Measurements from ENCODE around the gene KLF16. TPM values are rescaled to one million over a fixed set of nuclear protein-coding genes. Genes with fewer than 3 reads are reported as not detected.

The KLF16 gene
- polyA plus RNA-seq, 4 donors: 7.8 to 18.6 (median 14.0) TPM

GRCh38 chr19:1819341-1820255 lies 43.8 kb downstream of the KLF16 start:
- no peak overlapping the region for H3K27ac ChIP-seq (ENCODE audit: low read depth in 1 of 3, low read length in 2 of 3)
- H3K9me3 ChIP-seq (ENCODE audit: control insufficient read depth in 2 of 2, insufficient read depth in 1 of 2, low read depth in 1 of 2, low read length in 1 of 2): no peaks in the 10 kb centered on the region
- H3K27me3 ChIP-seq (ENCODE audit: control insufficient read depth in 3 of 3, insufficient read depth in 3 of 3, low read length in 3 of 3): no peaks in the 10 kb centered on the region
- WGBS, 3 donors: 87 to 93% (median 90%) methylated on average over 40 to 43 of the region's 43 CpGs
- H3K36me3 ChIP-seq (ENCODE audit: control insufficient read depth in 3 of 3, insufficient read depth in 2 of 3, low read depth in 1 of 3, low read length in 3 of 3): peaks cover 40 to 97% (median 42%) of the 10 kb centered on the region in 3 donors
- no peaks in the 10 kb centered on the region for H3K4me1 ChIP-seq (ENCODE audit: control insufficient read depth in 3 of 3, insufficient read depth in 2 of 3, low read depth in 1 of 3, low read length in 2 of 3)
- FAIRE-seq (no peak), DNase-seq (no peak)
- H3K4me3 ChIP-seq (ENCODE audit: low read depth in 1 of 3, low read length in 3 of 3): no peak overlapping the region

- DNase-seq (no peak), FAIRE-seq (no peak)
- 93 to 96% (median 94%) methylated on average over 30 to 33 of the region's 33 CpGs for WGBS, 3 donors
- no peak overlapping the region for H3K4me3 ChIP-seq (ENCODE audit: low read depth in 1 of 3, low read length in 3 of 3)
- H3K9me3 ChIP-seq (ENCODE audit: control insufficient read depth in 2 of 2, insufficient read depth in 1 of 2, low read depth in 1 of 2, low read length in 1 of 2): no peaks in the 10 kb centered on the region
- H3K36me3 ChIP-seq (ENCODE audit: control insufficient read depth in 3 of 3, insufficient read depth in 2 of 3, low read depth in 1 of 3, low read length in 3 of 3): peaks cover 37 to 94% (median 40%) of the 10 kb centered on the region in 3 donors
- H3K27ac ChIP-seq (ENCODE audit: low read depth in 1 of 3, low read length in 2 of 3): no peak overlapping the region
- no peaks in the 10 kb centered on the region for H3K27me3 ChIP-seq (ENCODE audit: control insufficient read depth in 3 of 3, insufficient read depth in 3 of 3, low read length in 3 of 3)
- H3K4me1 ChIP-seq (ENCODE audit: control insufficient read depth in 3 of 3, insufficient read depth in 2 of 3, low read depth in 1 of 3, low read length in 2 of 3): no peaks in the 10 kb centered on the region
These were observed 44.7 kb downstream of the KLF16 start for GRCh38 chr19:1818549-1819195.

DNA sequence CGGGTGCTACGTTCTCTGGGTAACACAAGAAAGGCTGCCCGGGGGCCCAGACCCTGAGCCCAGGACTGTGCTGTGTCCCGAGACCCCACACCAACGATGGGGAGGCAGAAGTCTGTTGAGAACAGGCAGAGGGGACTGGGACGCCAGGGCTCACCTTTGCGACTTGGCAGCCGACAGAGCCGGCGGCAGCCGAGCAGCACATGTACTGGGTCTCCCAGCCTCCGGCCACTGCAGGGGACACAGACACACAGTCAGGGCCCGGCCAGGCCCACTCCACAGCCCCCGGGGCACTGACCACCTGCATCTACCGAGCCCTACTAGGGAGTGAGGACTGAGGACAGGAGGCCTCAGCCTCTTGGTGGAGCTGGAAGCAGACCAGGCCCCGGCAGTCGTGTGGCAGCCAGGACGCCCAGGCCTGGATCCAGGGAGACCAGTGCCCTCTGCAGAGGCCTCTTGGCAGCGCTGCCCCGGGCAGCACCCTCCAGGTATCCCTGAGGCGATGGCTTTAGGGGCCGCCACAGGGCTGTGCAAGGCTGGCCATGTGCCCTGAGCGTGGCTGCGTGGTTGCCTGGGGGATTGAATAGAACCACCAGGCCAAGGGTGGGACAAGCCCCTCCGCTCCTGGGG lies 45.7 kb downstream of the KLF16 start:
- FAIRE-seq (no peak), DNase-seq (no peak)
- no peak overlapping the region for H3K4me3 ChIP-seq (ENCODE audit: low read depth in 1 of 3, low read length in 3 of 3)
- peaks cover 0 to 7% (median 0%) of the 10 kb centered on the region in 3 donors for H3K4me1 ChIP-seq (ENCODE audit: control insufficient read depth in 3 of 3, insufficient read depth in 2 of 3, low read depth in 1 of 3, low read length in 2 of 3)
- no peaks in the 10 kb centered on the region for H3K27me3 ChIP-seq (ENCODE audit: control insufficient read depth in 3 of 3, insufficient read depth in 3 of 3, low read length in 3 of 3)
- peaks cover 32 to 84% (median 35%) of the 10 kb centered on the region in 3 donors for H3K36me3 ChIP-seq (ENCODE audit: control insufficient read depth in 3 of 3, insufficient read depth in 2 of 3, low read depth in 1 of 3, low read length in 3 of 3)
- H3K27ac ChIP-seq (ENCODE audit: low read depth in 1 of 3, low read length in 2 of 3): no peak overlapping the region
- H3K9me3 ChIP-seq (ENCODE audit: control insufficient read depth in 2 of 2, insufficient read depth in 1 of 2, low read depth in 1 of 2, low read length in 1 of 2): no peaks in the 10 kb centered on the region
- WGBS, 3 donors: 90 to 93% (median 92%) methylated on average over 25 of the region's 25 CpGs

DNA sequence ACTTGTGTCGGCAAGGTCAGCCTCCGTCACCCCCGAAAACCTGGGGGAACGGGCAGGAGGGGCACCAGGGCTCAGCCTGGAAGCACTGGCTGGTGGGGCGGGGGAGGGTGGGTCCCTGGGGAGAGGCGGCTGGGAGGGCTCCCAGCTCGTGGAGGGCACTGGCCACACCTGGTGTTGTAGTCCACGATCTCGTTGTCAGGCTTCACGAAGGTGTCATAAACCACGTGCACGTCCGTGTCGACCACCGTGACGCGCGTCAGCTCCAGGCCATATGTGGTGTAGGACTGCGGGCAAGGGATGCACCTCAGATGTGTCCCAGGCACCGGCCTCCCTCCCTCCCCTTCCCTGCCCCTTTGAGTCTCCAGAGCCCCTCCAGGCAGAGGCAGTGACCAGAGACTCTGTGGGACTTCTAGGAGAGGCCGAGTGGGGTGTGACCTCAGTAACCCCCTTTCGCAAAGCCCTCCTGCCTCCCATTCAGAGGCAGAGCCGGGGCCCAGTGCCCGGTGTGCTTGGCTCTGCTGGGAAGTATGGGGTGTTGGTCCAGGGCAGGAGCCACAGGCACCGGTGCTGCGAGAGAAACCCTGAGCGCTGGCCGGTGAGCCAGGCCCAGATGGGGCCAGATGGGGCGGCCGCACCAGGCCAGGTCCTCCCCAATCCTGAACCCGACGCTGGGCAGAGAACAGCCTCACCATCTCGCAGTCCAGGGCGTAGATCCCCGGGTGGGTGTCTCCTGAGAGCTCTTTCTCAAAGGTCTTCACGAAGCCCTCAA lies 46.7 kb downstream of the KLF16 start:
- 88 to 94% (median 91%) methylated on average over 33 to 36 of the region's 36 CpGs for WGBS, 3 donors
- Histone ChIP-seq H3K36me3 (ENCODE audit: control insufficient read depth in 3 of 3, insufficient read depth in 2 of 3, low read depth in 1 of 3, low read length in 3 of 3) (peaks cover 30 to 74% (median 32%) of the 10 kb centered on the region in 3 donors), H3K27me3 (ENCODE audit: control insufficient read depth in 3 of 3, insufficient read depth in 3 of 3, low read length in 3 of 3) (no peaks in the 10 kb centered on the region), H3K4me1 (ENCODE audit: control insufficient read depth in 3 of 3, insufficient read depth in 2 of 3, low read depth in 1 of 3, low read length in 2 of 3) (peaks cover 0 to 8% (median 3%) of the 10 kb centered on the region in 3 donors), H3K27ac (ENCODE audit: low read depth in 1 of 3, low read length in 2 of 3) (no peak overlapping the region), H3K9me3 (ENCODE audit: control insufficient read depth in 2 of 2, insufficient read depth in 1 of 2, low read depth in 1 of 2, low read length in 1 of 2) (no peaks in the 10 kb centered on the region), H3K4me3 (ENCODE audit: low read depth in 1 of 3, low read length in 3 of 3) (no peak overlapping the region)
- DNase-seq: no peak
- FAIRE-seq: no peak

GRCh38 chr19:1815605-1816529 lies 47.5 kb downstream of the KLF16 start:
- WGBS, 3 donors: 91 to 95% (median 94%) methylated on average over 50 to 61 of the region's 61 CpGs
- Histone ChIP-seq H3K27me3 (ENCODE audit: control insufficient read depth in 3 of 3, insufficient read depth in 3 of 3, low read length in 3 of 3) (no peaks in the 10 kb centered on the region), H3K36me3 (ENCODE audit: control insufficient read depth in 3 of 3, insufficient read depth in 2 of 3, low read depth in 1 of 3, low read length in 3 of 3) (peaks cover 28 to 67% (median 29%) of the 10 kb centered on the region in 3 donors), H3K4me3 (ENCODE audit: low read depth in 1 of 3, low read length in 3 of 3) (no peak overlapping the region), H3K4me1 (ENCODE audit: control insufficient read depth in 3 of 3, insufficient read depth in 2 of 3, low read depth in 1 of 3, low read length in 2 of 3) (peaks cover 0 to 8% (median 5%) of the 10 kb centered on the region in 3 donors), H3K9me3 (ENCODE audit: control insufficient read depth in 2 of 2, insufficient read depth in 1 of 2, low read depth in 1 of 2, low read length in 1 of 2) (no peaks in the 10 kb centered on the region), H3K27ac (ENCODE audit: low read depth in 1 of 3, low read length in 2 of 3) (no peak overlapping the region)
- no peak for DNase-seq
- no peak for FAIRE-seq

GRCh38 chr19:1814833-1815604 lies 48.4 kb downstream of the KLF16 start:
- H3K9me3 ChIP-seq (ENCODE audit: control insufficient read depth in 2 of 2, insufficient read depth in 1 of 2, low read depth in 1 of 2, low read length in 1 of 2): no peaks in the 10 kb centered on the region
- H3K4me1 ChIP-seq (ENCODE audit: control insufficient read depth in 3 of 3, insufficient read depth in 2 of 3, low read depth in 1 of 3, low read length in 2 of 3): peaks cover 0 to 8% (median 5%) of the 10 kb centered on the region in 3 donors
- H3K27ac ChIP-seq (ENCODE audit: low read depth in 1 of 3, low read length in 2 of 3): no peak overlapping the region
- H3K27me3 ChIP-seq (ENCODE audit: control insufficient read depth in 3 of 3, insufficient read depth in 3 of 3, low read length in 3 of 3): no peaks in the 10 kb centered on the region
- H3K36me3 ChIP-seq (ENCODE audit: control insufficient read depth in 3 of 3, insufficient read depth in 2 of 3, low read depth in 1 of 3, low read length in 3 of 3): peaks cover 26 to 59% (median 28%) of the 10 kb centered on the region in 3 donors
- 88 to 94% (median 90%) methylated on average over 19 to 26 of the region's 26 CpGs for WGBS, 3 donors
- DNase-seq: no peak
- no peak overlapping the region for H3K4me3 ChIP-seq (ENCODE audit: low read depth in 1 of 3, low read length in 3 of 3)
- FAIRE-seq: no peak

- WGBS, 3 donors: 78 to 83% (median 82%) methylated on average over 10 of the region's 10 CpGs
- peaks cover 0 to 2% (median 0%) of the 10 kb centered on the region in 3 donors for H3K27me3 ChIP-seq (ENCODE audit: control insufficient read depth in 3 of 3, insufficient read depth in 3 of 3, low read length in 3 of 3)
- H3K27ac ChIP-seq (ENCODE audit: low read depth in 1 of 3, low read length in 2 of 3): no peak overlapping the region
- H3K9me3 ChIP-seq (ENCODE audit: control insufficient read depth in 2 of 2, insufficient read depth in 1 of 2, low read depth in 1 of 2, low read length in 1 of 2): no peaks in the 10 kb centered on the region
- peaks cover 0 to 8% (median 5%) of the 10 kb centered on the region in 3 donors for H3K4me1 ChIP-seq (ENCODE audit: control insufficient read depth in 3 of 3, insufficient read depth in 2 of 3, low read depth in 1 of 3, low read length in 2 of 3)
- FAIRE-seq: no peak
- H3K36me3 ChIP-seq (ENCODE audit: control insufficient read depth in 3 of 3, insufficient read depth in 2 of 3, low read depth in 1 of 3, low read length in 3 of 3): peaks cover 20 to 52% (median 25%) of the 10 kb centered on the region in 3 donors
- no peak overlapping the region for H3K4me3 ChIP-seq (ENCODE audit: low read depth in 1 of 3, low read length in 3 of 3)
- no peak for DNase-seq
These were observed 49.0 kb downstream of the KLF16 start for GRCh38 chr19:1814391-1814790.

Data from small intestine (tissue), 7 donors.